Left ventricle myocardium inferior (tissue), 1 donor: ENCODE results near the gene MBD1. TPM values are rescaled to one million over a fixed set of nuclear protein-coding genes. Genes with fewer than 3 reads are reported as not detected.

Source experiments
- DNase-seq: peaks from one replicate; pipeline ENCODE4 v3.0.0-alpha.2; 2020
- H3K27ac ChIP-seq: fragments of 200-600 bp; replicated peaks from 2 replicates; pipeline ENCODE4 v1.8.0; 2021
- H3K27me3 ChIP-seq: fragments of 200-600 bp; 2 replicates; pipeline ENCODE4 v1.8.0; 2021; ENCODE audit warnings: low read depth
- H3K36me3 ChIP-seq: fragments of 200-600 bp; 2 replicates; pipeline ENCODE4 v1.8.0; 2021
- H3K4me1 ChIP-seq: fragments of 200-600 bp; 2 replicates; pipeline ENCODE4 v1.8.0; 2021
- H3K4me3 ChIP-seq: fragments of 200-600 bp; 2 replicates; pipeline ENCODE4 v1.8.0; 2021; ENCODE audit warnings: mild to moderate bottlenecking, moderate library complexity
- H3K9me3 ChIP-seq: fragments of 200-600 bp; replicated peaks from 2 replicates; pipeline ENCODE4 v1.8.0; 2021
- CTCF ChIP-seq: fragments of 200-600 bp; IDR thresholded peaks from 2 replicates; pipeline ENCODE4 v1.8.0; 2021; ENCODE audit warnings: antibody characterized with exemption, mild to moderate bottlenecking, borderline replicate concordance
- intact Hi-C: fragments of 100-400 bp; cut with micrococcal nuclease; formaldehyde crosslinking; loops from one replicate; pipeline ENCODE4 v1.11.0; 2022
- total RNA-seq: library from RNA; stranded (reverse); fragmentation: NEBNext Ultra II Directional; extraction: Animal tissue kit (Norgen Biotek cat#: 25700); gene quantifications from one replicate; pipeline ENCODE4 v1.2.1, GENCODE V29; 2021
- donor health status: DM: no; HTN: yes; CAD: no; lungs with severe emphysema.

MBD1 gene
- total RNA-seq, 1 donor from 2014 or later, result 50.2 TPM

- Histone ChIP-seq H3K4me3 (no peak overlapping the region), H3K9me3 (no peaks in the 10 kb centered on the region), H3K4me1 (peaks cover 17% of the 10 kb centered on the region), H3K27me3 (no peaks in the 10 kb centered on the region), H3K36me3 (peaks cover 91% of the 10 kb centered on the region), H3K27ac (no peak overlapping the region)
- DNase-seq, result peak; percentile 12
- TF ChIP-seq CTCF, result no peak
- intact Hi-C loops, result no loop called here
These were observed 7.3 kb downstream of the MBD1 start for GRCh38 chr18:50274044-50274442.

GRCh38 chr18:50273203-50274043, 7.9 kb downstream of the MBD1 start:
- Histone ChIP-seq H3K36me3 (peaks cover 91% of the 10 kb centered on the region), H3K9me3 (no peaks in the 10 kb centered on the region), H3K4me1 (peaks cover 17% of the 10 kb centered on the region), H3K4me3 (no peak overlapping the region), H3K27me3 (no peaks in the 10 kb centered on the region), H3K27ac (no peak overlapping the region)
- intact Hi-C loops, result no loop called here
- DNase-seq, result peak; percentile 11
- TF ChIP-seq CTCF, result no peak

- Histone ChIP-seq H3K9me3 (no peaks in the 10 kb centered on the region), H3K4me3 (no peak overlapping the region), H3K27me3 (no peaks in the 10 kb centered on the region), H3K27ac (no peak overlapping the region), H3K4me1 (peaks cover 26% of the 10 kb centered on the region), H3K36me3 (peaks cover 84% of the 10 kb centered on the region)
- no peak for DNase-seq
- intact Hi-C loops, result no loop called here
- no peak for TF ChIP-seq CTCF
These were observed 8.8 kb downstream of the MBD1 start for GRCh38 chr18:50272568-50272967.

GRCh38 chr18:50268022-50268747, 13.1 kb downstream of the MBD1 start:
- Histone ChIP-seq H3K4me3 (peak overlapping the region; percentile 69), H3K36me3 (peaks cover 41% of the 10 kb centered on the region), H3K9me3 (no peaks in the 10 kb centered on the region), H3K27me3 (no peaks in the 10 kb centered on the region), H3K4me1 (peaks cover 45% of the 10 kb centered on the region), H3K27ac (peak overlapping the region; percentile 89)
- peak; percentile 81 for TF ChIP-seq CTCF
- peak; percentile 89 for DNase-seq
- intact Hi-C loops, result no loop called here

GRCh38 chr18:50266248-50266704, 15.0 kb downstream of the MBD1 start, which contains the start of gene CFAP53:
Gene CFAP53, minus strand, starts transcription at chr18:50266495. Its CDS starts 91 bp downstream, at chr18:50266404.
- Histone ChIP-seq H3K4me3 (peak within 1 kb of the TSS; percentile 83), H3K9me3 (no peaks in the 10 kb centered on the region), H3K4me1 (peaks cover 45% of the 10 kb centered on the region), H3K27me3 (no peaks in the 10 kb centered on the region), H3K27ac (peak within 1 kb of the TSS; percentile 57), H3K36me3 (peaks cover 22% of the 10 kb centered on the region)
- peak; percentile 94 for DNase-seq
- TF ChIP-seq CTCF, result no peak
- intact Hi-C loops, result no loop called here
